Ramos (cell line): ENCODE data around the gene CGRRF1.

Experiments used
- in situ Hi-C: fragments of 300-500 bp; cut with MboI; formaldehyde crosslinking; loops from one replicate; pipeline ENCODE4 v1.14.3; 2022; ENCODE audit warnings: low sequenced_read_pairs; ENCODE audit not compliant: unreplicated experiment

CGRRF1 gene

GRCh38 chr14:54509546-54510501 lies at the start of gene CGRRF1:
Gene CGRRF1 (plus strand): TSS chr14:54509906. CDS start chr14:54509960, 54 bp downstream.
- in situ Hi-C loops: no loop called here

- in situ Hi-C loops: no loop called here
Measured at GRCh38 chr14:54462048-54462447, 47.7 kb upstream of the CGRRF1 start.

GRCh38 chr14:54465654-54466053 lies 44.1 kb upstream of the CGRRF1 start:
- in situ Hi-C loops: no loop called here

- in situ Hi-C loops: no loop called here
Measured at GRCh38 chr14:54467280-54467679, 42.4 kb upstream of the CGRRF1 start.

- in situ Hi-C loops: no loop called here
Measured at GRCh38 chr14:54470701-54471100, 39.0 kb upstream of the CGRRF1 start.

- in situ Hi-C loops: no loop called here
Measured at GRCh38 chr14:54471641-54472040, 38.1 kb upstream of the CGRRF1 start.

GRCh38 chr14:54472315-54472714 lies 37.4 kb upstream of the CGRRF1 start:
- in situ Hi-C loops: no loop called here

GRCh38 chr14:54474232-54474793 lies 35.4 kb upstream of the CGRRF1 start:
- in situ Hi-C loops: no loop called here

GRCh38 chr14:54475187-54475899 lies 34.4 kb upstream of the CGRRF1 start:
- in situ Hi-C loops: no loop called here

GRCh38 chr14:54475911-54476310 lies 33.8 kb upstream of the CGRRF1 start:
- in situ Hi-C loops: no loop called here

- in situ Hi-C loops: no loop called here
Measured at GRCh38 chr14:54478636-54479215, 31.0 kb upstream of the CGRRF1 start.

- in situ Hi-C loops: no loop called here
Measured at GRCh38 chr14:54480830-54481562, 28.7 kb upstream of the CGRRF1 start.

GRCh38 chr14:54481695-54482094 lies 28.0 kb upstream of the CGRRF1 start:
- in situ Hi-C loops: no loop called here

- in situ Hi-C loops: no loop called here
Measured at GRCh38 chr14:54483073-54483745, 26.5 kb upstream of the CGRRF1 start.

- in situ Hi-C loops: no loop called here
Measured at GRCh38 chr14:54483846-54484245, 25.9 kb upstream of the CGRRF1 start.

- in situ Hi-C loops: no loop called here
Measured at GRCh38 chr14:54486685-54487084, 23.0 kb upstream of the CGRRF1 start.

- in situ Hi-C loops: no loop called here
Measured at GRCh38 chr14:54487771-54488170, 21.9 kb upstream of the CGRRF1 start.

GRCh38 chr14:54488318-54488645 lies 21.4 kb upstream of the CGRRF1 start:
- in situ Hi-C loops: no loop called here

- in situ Hi-C loops: no loop called here
Measured at GRCh38 chr14:54488646-54489317, 20.9 kb upstream of the CGRRF1 start, which contains the start of gene GMFB. Gene GMFB (minus strand): TSS chr14:54488980. CDS start chr14:54488927, 53 bp downstream.
